ENCODE measurements around the gene IL22. TPM values are rescaled to one million over a fixed set of nuclear protein-coding genes. Genes with fewer than 3 reads are reported as not detected.

The IL22 gene
- total and polyA plus RNA-seq, 2 donors (not counting 1 experiment from before 2014, with no cell fraction given) = not detected

DNA sequence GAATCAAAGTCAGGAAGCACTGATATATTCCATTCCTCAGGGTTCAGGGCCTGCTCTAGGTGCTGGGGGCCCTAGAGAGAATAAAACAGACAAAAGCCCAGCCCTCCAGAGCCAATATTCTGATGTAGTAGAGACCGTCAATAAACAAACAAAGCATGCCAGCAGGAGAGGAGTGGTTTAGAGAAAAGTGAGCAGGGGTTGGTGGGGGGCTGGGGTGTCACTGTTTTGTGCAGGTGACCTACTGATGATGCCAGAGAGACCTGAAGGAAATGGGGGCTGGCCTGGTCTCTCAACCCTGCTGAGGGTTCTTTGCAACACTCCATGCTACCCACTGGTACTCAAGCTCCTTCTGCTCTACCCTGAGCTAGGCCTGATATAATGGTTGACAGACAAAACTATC is 54.3 kb downstream of the IL22 start:
- POLR2A ChIA-PET = no interaction called here
- CTCF ChIA-PET = interaction anchor here (1.5 kb wide), 1 partner anchor 24 kb away, joined by 4 read pairs; no protein-coding TSS in a partner anchor
- H3K27ac Mint-ChIP-seq = no peak overlapping the region

DNA sequence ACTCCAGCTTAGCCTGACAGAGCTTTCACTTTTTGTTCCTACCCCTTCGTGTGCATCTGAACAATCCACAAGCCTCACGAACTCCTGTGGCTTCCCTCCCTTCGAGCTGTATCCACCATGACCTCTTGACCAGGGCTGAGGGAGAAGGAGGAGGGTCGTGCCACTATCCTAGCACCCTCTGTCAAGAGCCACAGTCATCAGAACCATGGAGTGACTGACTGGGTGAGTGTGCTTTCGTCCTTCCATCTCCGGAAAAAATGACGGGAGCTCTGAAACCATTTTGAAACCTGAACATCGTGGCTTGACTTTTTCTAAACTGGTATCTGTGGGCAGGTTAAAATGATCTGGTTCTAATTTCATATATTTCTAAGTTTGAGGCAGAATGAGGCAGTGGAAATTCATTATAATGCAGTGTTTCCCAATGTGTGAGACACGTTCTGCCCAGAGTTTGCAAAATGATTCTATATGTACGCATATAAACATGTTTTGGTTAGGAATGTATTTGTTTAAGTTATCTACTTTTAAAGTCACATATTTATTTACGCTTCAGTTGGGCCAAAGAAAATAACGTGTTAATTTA is 54.8 kb downstream of the IL22 start:
- ATAC-seq (ENCODE audit: low read depth) (no peak), DNase-seq (no peak)
- Mint-ChIP-seq H3K4me3 (no peak overlapping the region), H3K27me3 (peaks cover 5% of the 10 kb centered on the region), H3K9me3 (ENCODE audit: insufficient read depth) (no peaks in the 10 kb centered on the region), H3K4me1 (no peaks in the 10 kb centered on the region), H3K27ac (no peak overlapping the region)
- no peak overlapping the region for H3K9ac ChIP-seq (ENCODE audit: low read length)
- H4K20me1 ChIP-seq (ENCODE audit: control insufficient read depth, insufficient read depth, low read length, poor library complexity, severe bottlenecking) = no peaks in the 10 kb centered on the region
- H3K79me2 ChIP-seq (ENCODE audit: control insufficient read depth, insufficient read depth, low read length) = no peaks in the 10 kb centered on the region
- H3K36me3 ChIP-seq (replicated peaks in 1 of 2; ENCODE audit: control extremely low read depth in 1 of 2, control insufficient read depth in 1 of 2, extremely low read depth in 1 of 2, insufficient read depth in 2 of 2, low read length in 1 of 2) = no peaks in the 10 kb centered on the region
- no peak overlapping the region for H3K27ac ChIP-seq (ENCODE audit: low read length in 2 of 2)
- no peaks in the 10 kb centered on the region for H3K4me1 ChIP-seq (ENCODE audit: control insufficient read depth in 2 of 2, insufficient read depth in 2 of 2, low read length in 2 of 2)
- H3K27me3 ChIP-seq (replicated peaks in 1 of 4; ENCODE audit: control extremely low read depth in 1 of 4, control insufficient read depth in 3 of 4, insufficient read depth in 4 of 4, low read length in 3 of 4) = no peaks in the 10 kb centered on the region
- ChIA-PET POLR2A (no interaction called here), CTCF (no interaction called here)
- no peak overlapping the region for H3K4me2 ChIP-seq (replicated peaks; ENCODE audit: low read depth, low read length, poor library complexity, severe bottlenecking)
- H3K4me3 ChIP-seq (ENCODE audit: control extremely low read depth in 1 of 5, extremely low read depth in 1 of 5, insufficient read depth in 1 of 5, low read depth in 2 of 5, low read length in 4 of 5) = no peak overlapping the region
- intact Hi-C loops (cut with micrococcal nuclease) = no loop called here
- TF ChIP-seq, protein P1, sequence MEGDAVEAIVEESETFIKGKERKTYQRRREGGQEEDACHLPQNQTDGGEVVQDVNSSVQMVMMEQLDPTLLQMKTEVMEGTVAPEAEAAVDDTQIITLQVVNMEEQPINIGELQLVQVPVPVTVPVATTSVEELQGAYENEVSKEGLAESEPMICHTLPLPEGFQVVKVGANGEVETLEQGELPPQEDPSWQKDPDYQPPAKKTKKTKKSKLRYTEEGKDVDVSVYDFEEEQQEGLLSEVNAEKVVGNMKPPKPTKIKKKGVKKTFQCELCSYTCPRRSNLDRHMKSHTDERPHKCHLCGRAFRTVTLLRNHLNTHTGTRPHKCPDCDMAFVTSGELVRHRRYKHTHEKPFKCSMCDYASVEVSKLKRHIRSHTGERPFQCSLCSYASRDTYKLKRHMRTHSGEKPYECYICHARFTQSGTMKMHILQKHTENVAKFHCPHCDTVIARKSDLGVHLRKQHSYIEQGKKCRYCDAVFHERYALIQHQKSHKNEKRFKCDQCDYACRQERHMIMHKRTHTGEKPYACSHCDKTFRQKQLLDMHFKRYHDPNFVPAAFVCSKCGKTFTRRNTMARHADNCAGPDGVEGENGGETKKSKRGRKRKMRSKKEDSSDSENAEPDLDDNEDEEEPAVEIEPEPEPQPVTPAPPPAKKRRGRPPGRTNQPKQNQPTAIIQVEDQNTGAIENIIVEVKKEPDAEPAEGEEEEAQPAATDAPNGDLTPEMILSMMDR (IDR thresholded peaks at IDR 0.05) = no peak
- no peak for TF ChIP-seq EZH2 (IDR thresholded peaks at IDR 0.05; ENCODE audit: borderline replicate concordance, insufficient read depth, low read depth, low read length, poor library complexity, severe bottlenecking)
- no peaks in the 10 kb centered on the region for H3K9me3 ChIP-seq (ENCODE audit: control extremely low read depth in 1 of 3, control insufficient read depth in 2 of 3, insufficient read depth in 1 of 3, low read length in 2 of 3)
- no peak overlapping the region for H2AFZ ChIP-seq (ENCODE audit: insufficient read depth, low read depth, low read length, poor library complexity, severe bottlenecking)
- WGBS (ENCODE audit: insufficient coverage) = 97% methylated on average over 4 of the region's 12 CpGs

More for the DNA sequence above, 54.3 kb downstream of the IL22 start:
- Histone ChIP-seq H3K4me1 (ENCODE audit: control insufficient read depth in 2 of 2, insufficient read depth in 2 of 2, low read length in 2 of 2) (no peaks in the 10 kb centered on the region), H3K9me3 (ENCODE audit: control extremely low read depth in 1 of 3, control insufficient read depth in 2 of 3, insufficient read depth in 1 of 3, low read length in 2 of 3) (no peaks in the 10 kb centered on the region), H3K4me2 (replicated peaks; ENCODE audit: low read depth, low read length, poor library complexity, severe bottlenecking) (no peak overlapping the region), H3K9ac (ENCODE audit: low read length) (no peak overlapping the region), H3K79me2 (ENCODE audit: control insufficient read depth, insufficient read depth, low read length) (no peaks in the 10 kb centered on the region), H3K36me3 (replicated peaks in 1 of 2; ENCODE audit: control extremely low read depth in 1 of 2, control insufficient read depth in 1 of 2, extremely low read depth in 1 of 2, insufficient read depth in 2 of 2, low read length in 1 of 2) (no peaks in the 10 kb centered on the region), H2AFZ (ENCODE audit: insufficient read depth, low read depth, low read length, poor library complexity, severe bottlenecking) (no peak overlapping the region), H3K27ac (ENCODE audit: low read length in 2 of 2) (no peak overlapping the region), H3K4me3 (ENCODE audit: control extremely low read depth in 1 of 5, extremely low read depth in 1 of 5, insufficient read depth in 1 of 5, low read depth in 2 of 5, low read length in 4 of 5) (no peak overlapping the region), H4K20me1 (ENCODE audit: control insufficient read depth, insufficient read depth, low read length, poor library complexity, severe bottlenecking) (no peaks in the 10 kb centered on the region), H3K27me3 (replicated peaks in 1 of 4; ENCODE audit: control extremely low read depth in 1 of 4, control insufficient read depth in 3 of 4, insufficient read depth in 4 of 4, low read length in 3 of 4) (no peaks in the 10 kb centered on the region)
- ATAC-seq (ENCODE audit: low read depth) (no peak), DNase-seq (no peak)
- intact Hi-C loops (cut with micrococcal nuclease) = no loop called here
- no peaks in the 10 kb centered on the region for H3K4me1 Mint-ChIP-seq
- no peak overlapping the region for H3K4me3 Mint-ChIP-seq
- H3K27me3 Mint-ChIP-seq = peaks cover 5% of the 10 kb centered on the region
- H3K9me3 Mint-ChIP-seq (ENCODE audit: insufficient read depth) = no peaks in the 10 kb centered on the region
- no peak for TF ChIP-seq EZH2 (IDR thresholded peaks at IDR 0.05; ENCODE audit: borderline replicate concordance, insufficient read depth, low read depth, low read length, poor library complexity, severe bottlenecking)
- TF ChIP-seq, protein P1 (IDR thresholded peaks at IDR 0.05) = no peak
- no CpG with 5 or more reads among the region's 1 CpG for WGBS (ENCODE audit: insufficient coverage)

Other genes starting within 250 kb of the IL22 start
- gene IFNG, start 93.9 kb downstream of the IL22 start, total RNA-seq = not detected in 2 replicates
- 0.24 and 0.29 TPM in 2 replicates for gene IFNG, start 93.9 kb downstream of the IL22 start, polyA plus RNA-seq
- not detected in 2 replicates for gene IL26, start 27.8 kb downstream of the IL22 start, total RNA-seq
- not detected in 2 replicates for gene IL26, start 27.8 kb downstream of the IL22 start, polyA plus RNA-seq
- gene MDM1, start 78.8 kb upstream of the IL22 start, total RNA-seq = 38.3 and 38.9 TPM in 2 replicates
- 13.9 and 17.0 TPM in 2 replicates for gene MDM1, start 78.8 kb upstream of the IL22 start, polyA plus RNA-seq